Glutamatergic neuron (in vitro differentiated cells): ENCODE results near the gene TNNC1. TPM values are rescaled to one million over a fixed set of nuclear protein-coding genes. Genes with fewer than 3 reads are reported as not detected.

Experiments used
- DNase-seq: peaks from one replicate; pipeline ENCODE4 v3.0.0; 2022
- H3K27ac Mint-ChIP-seq: one replicate; pipeline ENCODE4 v1.8.0; 2020; ENCODE audit warnings: mild to moderate bottlenecking, mixed read lengths, inconsistent platforms; ENCODE audit not compliant: unreplicated experiment
- H3K27me3 Mint-ChIP-seq: one replicate; pipeline ENCODE4 v1.8.0; 2020; ENCODE audit warnings: mild to moderate bottlenecking, moderate library complexity, mixed read lengths, inconsistent platforms; ENCODE audit not compliant: unreplicated experiment
- H3K36me3 Mint-ChIP-seq: one replicate; pipeline ENCODE4 v1.8.0; 2020; ENCODE audit warnings: mild to moderate bottlenecking, mixed read lengths, inconsistent platforms; ENCODE audit not compliant: unreplicated experiment
- H3K4me1 Mint-ChIP-seq: one replicate; pipeline ENCODE4 v1.8.0; 2020; ENCODE audit warnings: mild to moderate bottlenecking, low read depth, mixed read lengths, inconsistent platforms; ENCODE audit not compliant: unreplicated experiment
- H3K4me3 Mint-ChIP-seq: one replicate; pipeline ENCODE4 v1.8.0; 2020; ENCODE audit warnings: mild to moderate bottlenecking, mixed read lengths, inconsistent platforms; ENCODE audit not compliant: unreplicated experiment
- H3K9me3 Mint-ChIP-seq: one replicate; pipeline ENCODE4 v1.8.0; 2020; ENCODE audit warnings: mild to moderate bottlenecking, moderate library complexity, mixed read lengths, inconsistent platforms; ENCODE audit not compliant: unreplicated experiment
- total RNA-seq: library from RNA; stranded (reverse); fragmentation: NEBNext Ultra II Directional; extraction: Animal tissue kit (Norgen Biotek cat#: 25700); gene quantifications from one replicate; pipeline ENCODE4 v1.2.1, GENCODE V29; 2021; ENCODE audit not compliant: unreplicated experiment
- TF ChIP-seq, protein P1 (sequence below): fragments of 200-600 bp; sonication (generic); IDR thresholded peaks from one replicate; pipeline ENCODE4 v1.5.0; 2021; ENCODE audit not compliant: partially characterized antibody, unreplicated experiment

TNNC1 gene
- total RNA-seq, 1 donor from 2014 or later = 2.7 TPM

DNA sequence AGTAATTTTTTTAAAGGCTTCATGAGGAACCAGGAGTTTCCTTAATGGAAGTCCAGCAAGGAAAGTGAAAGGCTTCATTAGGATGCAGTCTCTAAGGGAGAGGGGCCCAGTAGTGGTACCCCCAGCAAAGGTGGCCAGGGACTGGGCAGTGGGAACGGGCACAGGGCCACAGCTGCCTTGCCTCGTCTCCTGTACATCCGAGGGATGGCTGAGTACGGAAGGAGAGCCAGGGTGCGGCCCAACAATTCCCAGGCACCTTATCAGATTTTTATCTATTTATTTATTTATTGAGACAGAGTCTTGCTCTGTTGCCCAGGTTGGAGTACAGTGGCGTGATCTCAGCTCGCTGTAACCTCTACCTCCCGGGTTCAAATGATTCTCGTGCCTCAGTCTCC lies 23.4 kb downstream of the TNNC1 start:
- Mint-ChIP-seq H3K4me1 (peaks cover 20% of the 10 kb centered on the region), H3K27me3 (peaks cover 3% of the 10 kb centered on the region), H3K4me3 (no peak overlapping the region), H3K9me3 (no peaks in the 10 kb centered on the region), H3K27ac (no peak overlapping the region), H3K36me3 (no peaks in the 10 kb centered on the region)
- no peak for DNase-seq
- TF ChIP-seq, protein P1, sequence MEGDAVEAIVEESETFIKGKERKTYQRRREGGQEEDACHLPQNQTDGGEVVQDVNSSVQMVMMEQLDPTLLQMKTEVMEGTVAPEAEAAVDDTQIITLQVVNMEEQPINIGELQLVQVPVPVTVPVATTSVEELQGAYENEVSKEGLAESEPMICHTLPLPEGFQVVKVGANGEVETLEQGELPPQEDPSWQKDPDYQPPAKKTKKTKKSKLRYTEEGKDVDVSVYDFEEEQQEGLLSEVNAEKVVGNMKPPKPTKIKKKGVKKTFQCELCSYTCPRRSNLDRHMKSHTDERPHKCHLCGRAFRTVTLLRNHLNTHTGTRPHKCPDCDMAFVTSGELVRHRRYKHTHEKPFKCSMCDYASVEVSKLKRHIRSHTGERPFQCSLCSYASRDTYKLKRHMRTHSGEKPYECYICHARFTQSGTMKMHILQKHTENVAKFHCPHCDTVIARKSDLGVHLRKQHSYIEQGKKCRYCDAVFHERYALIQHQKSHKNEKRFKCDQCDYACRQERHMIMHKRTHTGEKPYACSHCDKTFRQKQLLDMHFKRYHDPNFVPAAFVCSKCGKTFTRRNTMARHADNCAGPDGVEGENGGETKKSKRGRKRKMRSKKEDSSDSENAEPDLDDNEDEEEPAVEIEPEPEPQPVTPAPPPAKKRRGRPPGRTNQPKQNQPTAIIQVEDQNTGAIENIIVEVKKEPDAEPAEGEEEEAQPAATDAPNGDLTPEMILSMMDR = no peak

DNA sequence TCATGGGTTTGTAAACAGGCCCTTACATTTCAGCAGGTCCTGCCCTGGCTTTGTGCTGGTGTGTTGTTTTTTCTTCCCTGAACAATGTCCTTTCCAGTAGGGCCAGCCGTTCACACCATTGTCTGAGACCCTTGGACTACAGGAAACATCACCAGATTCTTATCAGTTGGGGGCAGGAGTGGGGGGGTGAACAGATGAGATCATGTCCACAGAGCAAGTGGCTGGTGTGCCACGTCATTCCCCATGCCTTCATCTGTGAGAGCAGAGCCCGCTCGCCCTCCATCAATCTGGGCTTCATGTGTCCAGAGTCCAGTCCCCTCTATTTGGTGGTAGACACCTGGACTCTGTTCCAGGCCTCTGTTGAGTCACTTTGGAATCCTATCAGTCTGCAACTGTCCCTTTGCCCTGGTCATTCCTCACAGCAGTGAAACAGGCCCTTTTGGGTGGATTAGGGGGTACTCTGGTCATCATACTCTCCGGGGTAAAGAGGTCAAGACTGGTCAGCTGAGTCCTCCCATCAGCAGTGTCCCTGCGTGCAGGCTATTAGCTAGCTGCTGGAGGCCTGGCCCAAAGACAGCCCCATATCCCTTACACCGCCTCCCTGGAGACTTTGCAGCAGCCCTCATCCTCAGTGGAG lies 23.9 kb downstream of the TNNC1 start:
- no peak overlapping the region for H3K27ac Mint-ChIP-seq

DNA sequence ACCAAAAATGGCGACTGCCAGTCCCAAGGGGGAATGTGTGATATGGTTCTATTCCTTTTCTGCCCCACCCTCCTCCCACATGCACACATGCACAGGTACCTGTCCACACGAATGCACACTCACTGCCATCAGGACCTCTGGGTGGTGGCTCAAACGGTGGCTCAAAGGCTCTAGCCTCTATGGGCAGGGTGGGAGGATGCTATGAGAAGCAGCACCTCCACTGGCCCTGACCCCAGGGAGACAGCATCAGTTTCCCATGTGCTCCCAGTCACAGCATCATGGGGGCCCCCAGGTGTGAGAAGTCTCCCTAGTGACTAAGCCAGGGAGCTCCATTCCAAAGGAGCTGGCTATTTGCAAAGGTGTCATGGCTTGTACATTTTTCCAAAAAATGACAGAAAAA lies 24.8 kb downstream of the TNNC1 start:
- no peaks in the 10 kb centered on the region for H3K9me3 Mint-ChIP-seq
- H3K27ac Mint-ChIP-seq = no peak overlapping the region
- H3K4me1 Mint-ChIP-seq = peaks cover 11% of the 10 kb centered on the region
- no peaks in the 10 kb centered on the region for H3K36me3 Mint-ChIP-seq
- peaks cover 3% of the 10 kb centered on the region for H3K27me3 Mint-ChIP-seq
- DNase-seq = no peak
- no peak overlapping the region for H3K4me3 Mint-ChIP-seq
- TF ChIP-seq, protein P1 = no peak

More for the DNA sequence above, 23.9 kb downstream of the TNNC1 start:
- Mint-ChIP-seq H3K9me3 (no peaks in the 10 kb centered on the region), H3K4me1 (peaks cover 17% of the 10 kb centered on the region), H3K27me3 (peaks cover 3% of the 10 kb centered on the region), H3K36me3 (no peaks in the 10 kb centered on the region), H3K4me3 (no peak overlapping the region)
- TF ChIP-seq, protein P1 = no peak
- DNase-seq = no peak

DNA sequence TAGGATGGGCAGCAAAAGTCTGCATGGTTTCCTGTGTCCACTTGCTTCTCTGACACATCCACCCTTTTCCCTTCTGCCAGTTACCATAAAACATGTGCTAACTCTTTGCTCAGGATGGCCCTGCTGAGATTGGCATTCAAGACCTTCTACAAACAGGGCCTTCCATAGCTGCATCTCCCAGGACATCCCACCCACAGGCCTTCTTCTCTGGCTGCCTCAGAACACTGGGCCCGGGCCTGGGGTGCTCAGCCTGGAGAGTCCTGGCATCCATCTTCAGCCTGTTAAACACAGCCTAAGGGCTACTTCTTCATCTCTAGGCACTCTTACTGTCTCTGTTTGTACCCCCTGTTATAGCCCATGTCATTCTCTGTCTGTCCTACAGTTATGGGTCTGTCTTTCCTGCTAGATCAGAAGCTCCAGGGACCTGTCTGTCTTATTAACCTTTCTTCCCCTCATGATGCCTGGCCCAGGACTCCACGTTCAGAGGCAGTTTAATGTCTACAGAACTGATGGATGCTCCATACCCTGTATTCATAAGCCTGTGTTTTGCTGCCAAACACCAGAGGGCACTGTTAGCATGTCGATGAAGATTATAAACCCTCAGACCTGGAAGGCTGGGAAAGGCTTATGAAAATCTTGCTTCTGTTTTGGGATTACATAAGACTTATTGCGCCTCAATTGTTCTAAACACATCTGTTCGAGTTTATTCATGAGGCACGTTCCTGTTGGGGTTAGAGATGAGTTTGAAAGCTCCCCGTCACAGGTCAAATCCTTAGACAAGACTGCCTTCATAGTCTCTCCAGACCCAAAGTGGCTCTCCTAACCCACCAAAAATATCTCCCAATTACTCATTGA lies 25.5 kb downstream of the TNNC1 start:
- H3K4me3 Mint-ChIP-seq = no peak overlapping the region
- DNase-seq = no peak

More for the DNA sequence above, 25.5 kb downstream of the TNNC1 start:
- TF ChIP-seq, protein P1 = no peak
- no peak overlapping the region for H3K27ac Mint-ChIP-seq
- H3K4me1 Mint-ChIP-seq = peaks cover 9% of the 10 kb centered on the region
- no peaks in the 10 kb centered on the region for H3K36me3 Mint-ChIP-seq
- H3K27me3 Mint-ChIP-seq = peaks cover 3% of the 10 kb centered on the region
- no peaks in the 10 kb centered on the region for H3K9me3 Mint-ChIP-seq
